K562 (cell line): Measurements from ENCODE around the gene ZBTB8A. TPM values are rescaled to one million over a fixed set of nuclear protein-coding genes. Genes with fewer than 3 reads are reported as not detected.
A peak's percentile ranks its signal among the peaks of the same experiment; 100 is the strongest.

ENCODE experiments used
- BCOR ChIP-seq: fragments of 450-650 bp; IDR thresholded peaks from 2 replicates; pipeline ENCODE4 v1.6.1; 2016
- ETV5 ChIP-seq: sonication (generic); formaldehyde crosslinking; IDR thresholded peaks from 2 replicates; pipeline ENCODE4 v1.4.0; 2020; ENCODE audit warnings: low read depth, mild to moderate bottlenecking, missing genetic modification reagents
- HNRNPK ChIP-seq: fragments of 200-400 bp; formaldehyde crosslinking; IDR thresholded peaks from one replicate; pipeline ENCODE4 v1.6.1; 2018; ENCODE audit warnings: mild to moderate bottlenecking, low read depth, low read length; ENCODE audit not compliant: poor library complexity, severe bottlenecking
- MIER1 ChIP-seq: fragments of 450-650 bp; IDR thresholded peaks from 2 replicates; pipeline ENCODE4 v1.6.1; 2016; ENCODE audit warnings: antibody characterized with exemption, mild to moderate bottlenecking, low read depth
- NUFIP1 ChIP-seq: fragments of 450-650 bp; IDR thresholded peaks from 2 replicates; pipeline ENCODE4 v1.6.1; 2018; ENCODE audit not compliant: partially characterized antibody
- POLR3A ChIP-seq: IDR thresholded peaks from 2 replicates; pipeline ENCODE4 v1.6.1; 2011; ENCODE audit warnings: borderline replicate concordance, mild to moderate bottlenecking, moderate library complexity; ENCODE audit not compliant: insufficient read length, insufficient read depth; ENCODE audit errors: extremely low read depth
- PYGO2 ChIP-seq: fragments of 450-650 bp; IDR thresholded peaks from 2 replicates; pipeline ENCODE4 v1.6.1; 2016; ENCODE audit warnings: mild to moderate bottlenecking, missing genetic modification characterization, moderate library complexity, missing compliant biosample characterization
- RAD21 ChIP-seq, 2 experiments: fragments of 250-450 bp in 1 of 2; fragments of 450-650 bp in 1 of 2; sonication (Bioruptor Pico) in 1 of 2; formaldehyde crosslinking in 1 of 2; IDR thresholded peaks in 1 of 2; conservative IDR thresholded peaks in 1 of 2; 2 replicates each; pipeline versions ENCODE4 v1.4.0 to v1.8.0; 2020 to 2022; ENCODE audit warnings: mild to moderate bottlenecking in 2 of 2, moderate library complexity in 1 of 2
- RBM39 ChIP-seq: fragments of 200-400 bp; formaldehyde crosslinking; optimal IDR thresholded peaks from 2 replicates; pipeline ENCODE3; 2018; ENCODE audit warnings: low read depth, low read length
- SAFB ChIP-seq: fragments of 200-400 bp; formaldehyde crosslinking; IDR thresholded peaks from 2 replicates; pipeline ENCODE4 v1.6.1; 2017; ENCODE audit warnings: low read depth, low read length, borderline replicate concordance
- SREBF1 ChIP-seq: fragments of 150-350 bp; IDR thresholded peaks from 2 replicates; pipeline ENCODE4 v1.6.1; 2014; ENCODE audit warnings: antibody characterized with exemption, low read depth, low read length, borderline replicate concordance
- STAT5B ChIP-seq: fragments of 250-450 bp; sonication (Bioruptor Pico); IDR thresholded peaks from 2 replicates; pipeline ENCODE4 v1.8.0; 2021; ENCODE audit warnings: mild to moderate bottlenecking, inconsistent platforms
- TEAD2 ChIP-seq: fragments of 450-650 bp; IDR thresholded peaks from 2 replicates; pipeline ENCODE4 v1.6.1; 2016; ENCODE audit warnings: missing genetic modification characterization, control low read depth, missing compliant biosample characterization
- U2AF2 ChIP-seq: fragments of 200-400 bp; formaldehyde crosslinking; optimal IDR thresholded peaks from 2 replicates; pipeline ENCODE3; 2017; ENCODE audit warnings: low read depth, mild to moderate bottlenecking, low read length
- ZZZ3 ChIP-seq: fragments of 450-650 bp; IDR thresholded peaks from 2 replicates; pipeline ENCODE4 v1.6.1; 2016; ENCODE audit warnings: antibody characterized with exemption, mild to moderate bottlenecking, moderate library complexity
- polyA plus RNA-seq, 8 experiments: library from polyadenylated mRNA; depleted of rRNA in 4 of 8; stranded (reverse) in 5 of 8; unstranded in 3 of 8; fragments of >200 nt; fragmentation: Nextera tagmentation in 2 of 8; fragmentation: Illumina TruSeq in 1 of 8; extraction: Ambion mirVana in 2 of 8; extraction: Trizol in 1 of 8; gene quantifications; 2 replicates each; pipeline versions ENCODE4 v1.2.1 to v1.2.3, GENCODE V29; 2011 to 2014; ENCODE audit warnings: inconsistent platforms in 1 of 8, missing spikeins in 1 of 8
- total RNA-seq, 7 experiments: library from RNA; depleted of rRNA in 6 of 7; stranded (reverse); fragments of >200 nt in 6 of 7; fragmentation: Illumina TruSeq in 2 of 7; extraction: Trizol in 2 of 7; gene quantifications; 2 replicates each; pipeline versions ENCODE4 v1.2.1 to v1.2.3, GENCODE V29; 2011 to 2021; ENCODE audit warnings: low replicate concordance in 1 of 7
- TF ChIP-seq, protein P1 (sequence below), 2 experiments: fragments of 450-650 bp; IDR thresholded peaks; 2 replicates each; pipeline ENCODE4 v1.6.1; 2016
- TF ChIP-seq, protein P2 (sequence below): fragments of 450-650 bp; formaldehyde crosslinking; IDR thresholded peaks from 2 replicates; pipeline ENCODE4 v1.4.0; 2020; ENCODE audit warnings: mild to moderate bottlenecking, moderate library complexity
- TF ChIP-seq, protein P3 (sequence below): fragments of 250-450 bp; sonication (Bioruptor Pico); IDR thresholded peaks from 2 replicates; pipeline ENCODE4 v1.5.0; 2021
- TF ChIP-seq, protein P4 (sequence below): sonication (generic); formaldehyde crosslinking; IDR thresholded peaks from 2 replicates; pipeline ENCODE4 v1.9.0; 2022; ENCODE audit warnings: mild to moderate bottlenecking, missing genetic modification reagents
- TF ChIP-seq, protein P5 (sequence below): fragments of 450-650 bp; IDR thresholded peaks from 2 replicates; pipeline ENCODE4 v1.6.1; 2017; ENCODE audit warnings: antibody characterized with exemption

Gene ZBTB8A
- total and polyA plus RNA-seq, 9 of the 15 experiments (the other 6 are each of a cell fraction or from before 2014, with no cell fraction given), result 0.01 to 0.64 (median 0.09) TPM

DNA sequence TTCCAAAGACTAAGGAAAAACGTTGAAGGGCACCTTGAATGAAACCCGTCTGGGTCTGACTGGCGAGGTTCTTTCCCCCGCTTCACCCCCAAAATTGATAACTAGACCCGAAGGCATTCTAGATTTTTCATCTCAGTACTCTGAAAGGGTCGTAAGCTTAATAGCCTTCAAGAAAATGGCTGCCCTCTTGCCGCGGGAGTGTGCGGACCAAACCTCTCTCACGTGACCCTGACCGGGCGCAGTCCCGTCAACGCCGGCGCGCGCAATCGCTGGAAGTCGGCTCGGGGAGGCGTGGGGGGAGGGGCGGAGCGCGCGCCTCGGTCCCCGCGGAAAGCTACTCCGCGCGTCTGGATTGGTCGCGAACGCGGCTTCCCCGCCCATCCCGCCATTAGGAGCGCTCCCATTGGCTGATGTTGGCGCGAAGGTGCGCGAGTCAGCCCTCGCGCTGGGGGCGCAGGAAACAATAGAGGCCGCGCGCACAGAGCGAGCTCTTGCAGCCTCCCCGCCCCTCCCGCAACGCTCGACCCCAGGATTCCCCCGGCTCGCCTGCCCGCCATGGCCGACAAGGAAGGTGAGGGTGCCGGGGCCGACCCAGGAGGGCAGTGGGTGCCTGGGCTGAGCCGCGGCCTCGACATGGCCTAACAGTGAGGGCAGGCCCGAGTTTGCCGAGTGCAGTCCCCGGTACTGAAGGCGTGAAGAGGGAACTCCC, 111.7 kb downstream of the ZBTB8A start, which contains the start of gene RBBP4 (continued):
- TF ChIP-seq HNRNPK, result no peak
- TF ChIP-seq SREBF1, result 0 out of 2 replicates have a peak, but pooled peaks have one; percentile 7
- no peak for TF ChIP-seq MIER1
- TF ChIP-seq, protein P1, sequence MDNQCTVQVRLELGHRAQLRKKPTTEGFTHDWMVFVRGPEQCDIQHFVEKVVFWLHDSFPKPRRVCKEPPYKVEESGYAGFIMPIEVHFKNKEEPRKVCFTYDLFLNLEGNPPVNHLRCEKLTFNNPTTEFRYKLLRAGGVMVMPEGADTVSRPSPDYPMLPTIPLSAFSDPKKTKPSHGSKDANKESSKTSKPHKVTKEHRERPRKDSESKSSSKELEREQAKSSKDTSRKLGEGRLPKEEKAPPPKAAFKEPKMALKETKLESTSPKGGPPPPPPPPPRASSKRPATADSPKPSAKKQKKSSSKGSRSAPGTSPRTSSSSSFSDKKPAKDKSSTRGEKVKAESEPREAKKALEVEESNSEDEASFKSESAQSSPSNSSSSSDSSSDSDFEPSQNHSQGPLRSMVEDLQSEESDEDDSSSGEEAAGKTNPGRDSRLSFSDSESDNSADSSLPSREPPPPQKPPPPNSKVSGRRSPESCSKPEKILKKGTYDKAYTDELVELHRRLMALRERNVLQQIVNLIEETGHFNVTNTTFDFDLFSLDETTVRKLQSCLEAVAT (IDR thresholded peaks at IDR 0.05), result peak in 1 of 2 experiments; percentile 23; a peak in 1 of 4 replicates
- TF ChIP-seq, protein P2, sequence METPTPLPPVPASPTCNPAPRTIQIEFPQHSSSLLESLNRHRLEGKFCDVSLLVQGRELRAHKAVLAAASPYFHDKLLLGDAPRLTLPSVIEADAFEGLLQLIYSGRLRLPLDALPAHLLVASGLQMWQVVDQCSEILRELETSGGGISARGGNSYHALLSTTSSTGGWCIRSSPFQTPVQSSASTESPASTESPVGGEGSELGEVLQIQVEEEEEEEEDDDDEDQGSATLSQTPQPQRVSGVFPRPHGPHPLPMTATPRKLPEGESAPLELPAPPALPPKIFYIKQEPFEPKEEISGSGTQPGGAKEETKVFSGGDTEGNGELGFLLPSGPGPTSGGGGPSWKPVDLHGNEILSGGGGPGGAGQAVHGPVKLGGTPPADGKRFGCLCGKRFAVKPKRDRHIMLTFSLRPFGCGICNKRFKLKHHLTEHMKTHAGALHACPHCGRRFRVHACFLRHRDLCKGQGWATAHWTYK (CRISPR knock-in tag), result peak; percentile 99
- TF ChIP-seq TEAD2 (tag), result peak; percentile 95
- peak; percentile 92 for TF ChIP-seq ZZZ3
- peak in 1 of 2 experiments; percentile 21; a peak in 2 of 4 replicates for TF ChIP-seq RAD21 (CRISPR knock-in tag; conservative IDR thresholded peaks at IDR 0.05 in 1 of 2, IDR thresholded peaks at IDR 0.05 in 1 of 2)
- no peak for TF ChIP-seq SAFB
- peak; percentile 96 for TF ChIP-seq PYGO2
- TF ChIP-seq, protein P3, sequence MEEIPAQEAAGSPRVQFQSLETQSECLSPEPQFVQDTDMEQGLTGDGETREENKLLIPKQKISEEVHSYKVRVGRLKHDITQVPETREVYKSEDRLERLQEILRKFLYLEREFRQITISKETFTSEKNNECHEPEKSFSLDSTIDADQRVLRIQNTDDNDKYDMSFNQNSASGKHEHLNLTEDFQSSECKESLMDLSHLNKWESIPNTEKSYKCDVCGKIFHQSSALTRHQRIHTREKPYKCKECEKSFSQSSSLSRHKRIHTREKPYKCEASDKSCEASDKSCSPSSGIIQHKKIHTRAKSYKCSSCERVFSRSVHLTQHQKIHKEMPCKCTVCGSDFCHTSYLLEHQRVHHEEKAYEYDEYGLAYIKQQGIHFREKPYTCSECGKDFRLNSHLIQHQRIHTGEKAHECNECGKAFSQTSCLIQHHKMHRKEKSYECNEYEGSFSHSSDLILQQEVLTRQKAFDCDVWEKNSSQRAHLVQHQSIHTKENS (CRISPR knock-in tag), result no peak
- TF ChIP-seq ETV5 (CRISPR knock-in tag), result 0 out of 2 replicates have a peak, but pooled peaks have one; percentile 4
- TF ChIP-seq STAT5B, result peak; percentile 78; the same call in 1 of the 2 replicates
- TF ChIP-seq U2AF2, result no peak
- TF ChIP-seq RBM39, result no peak
- TF ChIP-seq, protein P4, sequence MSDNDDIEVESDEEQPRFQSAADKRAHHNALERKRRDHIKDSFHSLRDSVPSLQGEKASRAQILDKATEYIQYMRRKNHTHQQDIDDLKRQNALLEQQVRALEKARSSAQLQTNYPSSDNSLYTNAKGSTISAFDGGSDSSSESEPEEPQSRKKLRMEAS (CRISPR knock-in tag), result peak; percentile 92
- no peak for TF ChIP-seq POLR3A
- TF ChIP-seq NUFIP1, result peak; percentile 84
- TF ChIP-seq, protein P5, sequence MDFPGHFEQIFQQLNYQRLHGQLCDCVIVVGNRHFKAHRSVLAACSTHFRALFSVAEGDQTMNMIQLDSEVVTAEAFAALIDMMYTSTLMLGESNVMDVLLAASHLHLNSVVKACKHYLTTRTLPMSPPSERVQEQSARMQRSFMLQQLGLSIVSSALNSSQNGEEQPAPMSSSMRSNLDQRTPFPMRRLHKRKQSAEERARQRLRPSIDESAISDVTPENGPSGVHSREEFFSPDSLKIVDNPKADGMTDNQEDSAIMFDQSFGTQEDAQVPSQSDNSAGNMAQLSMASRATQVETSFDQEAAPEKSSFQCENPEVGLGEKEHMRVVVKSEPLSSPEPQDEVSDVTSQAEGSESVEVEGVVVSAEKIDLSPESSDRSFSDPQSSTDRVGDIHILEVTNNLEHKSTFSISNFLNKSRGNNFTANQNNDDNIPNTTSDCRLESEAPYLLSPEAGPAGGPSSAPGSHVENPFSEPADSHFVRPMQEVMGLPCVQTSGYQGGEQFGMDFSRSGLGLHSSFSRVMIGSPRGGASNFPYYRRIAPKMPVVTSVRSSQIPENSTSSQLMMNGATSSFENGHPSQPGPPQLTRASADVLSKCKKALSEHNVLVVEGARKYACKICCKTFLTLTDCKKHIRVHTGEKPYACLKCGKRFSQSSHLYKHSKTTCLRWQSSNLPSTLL, result no peak
- no peak for TF ChIP-seq BCOR
